WTC11 (cell line): ENCODE measurements around the gene NLRC5. TPM values are rescaled to one million over a fixed set of nuclear protein-coding genes. Genes with fewer than 3 reads are reported as not detected.

Experiments
- ATAC-seq: fragments of 200-7000 bp; cut with Tn5 transposase; 2 replicates; pipeline ENCODE4 v1.10.0; 2021; ENCODE audit warnings: mild to moderate bottlenecking, moderate library complexity
- CTCF ChIA-PET: fragments of 300-600 bp; sonication (Branson Sonifier 250); formaldehyde crosslinking; loops from one replicate; lab custom pipeline; 2021; ENCODE audit warnings: antibody characterized with exemption; lab: Charles Lee
- POLR2A ChIA-PET: fragments of 350-600 bp; sonication (Branson Sonifier 250); formaldehyde crosslinking; loops from one replicate; lab custom pipeline; 2021; ENCODE audit warnings: antibody characterized with exemption; lab: Charles Lee
- DNase-seq: peaks from one replicate; pipeline ENCODE4 v3.0.0; 2021; ENCODE audit warnings: low spot score
- H3K27ac Mint-ChIP-seq: 2 replicates; pipeline ENCODE4 v1.8.0; 2021; ENCODE audit warnings: mixed read lengths
- H3K27me3 Mint-ChIP-seq: 2 replicates; pipeline ENCODE4 v1.8.0; 2021; ENCODE audit warnings: low read depth, mild to moderate bottlenecking, moderate library complexity, mixed read lengths
- H3K36me3 Mint-ChIP-seq: 2 replicates; pipeline ENCODE4 v1.8.0; 2021; ENCODE audit warnings: mixed read lengths
- H3K4me1 Mint-ChIP-seq: 2 replicates; pipeline ENCODE4 v1.8.0; 2022; ENCODE audit warnings: mixed read lengths
- H3K4me3 Mint-ChIP-seq: 2 replicates; pipeline ENCODE4 v1.8.0; 2021; ENCODE audit warnings: mild to moderate bottlenecking, moderate library complexity, mixed read lengths
- H3K9me3 Mint-ChIP-seq: 2 replicates; pipeline ENCODE4 v1.8.0; 2021; ENCODE audit warnings: mixed read lengths
- ATF2 ChIP-seq: sonication (generic); formaldehyde crosslinking; IDR thresholded peaks from 2 replicates; pipeline ENCODE4 v1.8.1; 2022; ENCODE audit warnings: low read depth, missing genetic modification reagents, borderline replicate concordance
- FOXP4 ChIP-seq: sonication (generic); formaldehyde crosslinking; IDR thresholded peaks from 2 replicates; pipeline ENCODE4 v1.8.0; 2022; ENCODE audit warnings: mild to moderate bottlenecking, missing genetic modification reagents
- JAZF1 ChIP-seq: fragments of 250-450 bp; sonication (Bioruptor Pico); IDR thresholded peaks from 2 replicates; pipeline ENCODE4 v1.9.0; 2021; ENCODE audit warnings: moderate library complexity, mild to moderate bottlenecking, inconsistent platforms
- JUN ChIP-seq: sonication (generic); formaldehyde crosslinking; IDR thresholded peaks from 2 replicates; pipeline ENCODE4 v1.8.0; 2023; ENCODE audit warnings: mild to moderate bottlenecking, missing genetic modification reagents
- NR1H2 ChIP-seq: sonication (generic); formaldehyde crosslinking; IDR thresholded peaks from 2 replicates; pipeline ENCODE4 v1.9.0; 2021; ENCODE audit warnings: mild to moderate bottlenecking, moderate library complexity, missing genetic modification reagents
- NR2C2 ChIP-seq: sonication (generic); formaldehyde crosslinking; IDR thresholded peaks from 2 replicates; pipeline ENCODE4 v1.8.0; 2022; ENCODE audit warnings: mild to moderate bottlenecking, missing genetic modification reagents
- NR3C1 ChIP-seq: sonication (generic); formaldehyde crosslinking; conservative IDR thresholded peaks from 2 replicates; pipeline ENCODE4 v1.8.1; 2023; ENCODE audit warnings: low read depth, mild to moderate bottlenecking, missing genetic modification reagents
- PRDM15 ChIP-seq: sonication (generic); formaldehyde crosslinking; IDR thresholded peaks from 2 replicates; pipeline ENCODE4 v1.8.0; 2022; ENCODE audit warnings: missing genetic modification reagents
- PRRX2 ChIP-seq: fragments of 250-450 bp; sonication (Bioruptor Pico); IDR thresholded peaks from 2 replicates; pipeline ENCODE4 v1.8.0; 2021; ENCODE audit warnings: mild to moderate bottlenecking
- RELA ChIP-seq: sonication (generic); formaldehyde crosslinking; IDR thresholded peaks from 2 replicates; pipeline ENCODE4 v1.8.1; 2022; ENCODE audit warnings: missing genetic modification reagents, mild to moderate bottlenecking, borderline replicate concordance
- SMAD4 ChIP-seq: sonication (generic); formaldehyde crosslinking; IDR thresholded peaks from 2 replicates; pipeline ENCODE4 v1.8.0; 2022; ENCODE audit warnings: mild to moderate bottlenecking, missing genetic modification reagents
- USF1 ChIP-seq: sonication (generic); formaldehyde crosslinking; IDR thresholded peaks from 2 replicates; pipeline ENCODE4 v1.8.0; 2022; ENCODE audit warnings: mild to moderate bottlenecking, missing genetic modification reagents
- ZNF138 ChIP-seq: sonication (generic); formaldehyde crosslinking; conservative IDR thresholded peaks from 2 replicates; pipeline ENCODE4 v1.8.1; 2022; ENCODE audit warnings: mild to moderate bottlenecking, moderate library complexity, missing genetic modification reagents
- ZNF671 ChIP-seq: fragments of 250-450 bp; sonication (Bioruptor Pico); IDR thresholded peaks from 2 replicates; pipeline ENCODE4 v1.8.0; 2021; ENCODE audit warnings: mild to moderate bottlenecking
- total RNA-seq: library from RNA; stranded (reverse); gene quantifications from 3 replicates; pipeline ENCODE4 v1.2.3, GENCODE V29; 2021
- TF ChIP-seq, protein P1 (sequence below): sonication (generic); formaldehyde crosslinking; IDR thresholded peaks from 2 replicates; pipeline ENCODE4 v1.8.1; 2023; ENCODE audit warnings: mild to moderate bottlenecking, missing genetic modification reagents, borderline replicate concordance
- TF ChIP-seq, protein P2 (sequence below): sonication (generic); formaldehyde crosslinking; IDR thresholded peaks from 2 replicates; pipeline ENCODE4 v1.8.0; 2023; ENCODE audit warnings: mild to moderate bottlenecking, missing genetic modification reagents
- TF ChIP-seq, protein P3 (sequence below): fragments of 250-450 bp; sonication (Bioruptor Pico); conservative IDR thresholded peaks from 2 replicates; pipeline ENCODE4 v1.9.0; 2021; ENCODE audit warnings: mild to moderate bottlenecking
- TF ChIP-seq, protein P4 (sequence below): sonication (generic); formaldehyde crosslinking; IDR thresholded peaks from 2 replicates; pipeline ENCODE4 v1.8.1; 2023; ENCODE audit warnings: mild to moderate bottlenecking, missing genetic modification reagents

NLRC5 gene
- total RNA-seq, 1 experiment from 2014 or later = 2.8 TPM

DNA sequence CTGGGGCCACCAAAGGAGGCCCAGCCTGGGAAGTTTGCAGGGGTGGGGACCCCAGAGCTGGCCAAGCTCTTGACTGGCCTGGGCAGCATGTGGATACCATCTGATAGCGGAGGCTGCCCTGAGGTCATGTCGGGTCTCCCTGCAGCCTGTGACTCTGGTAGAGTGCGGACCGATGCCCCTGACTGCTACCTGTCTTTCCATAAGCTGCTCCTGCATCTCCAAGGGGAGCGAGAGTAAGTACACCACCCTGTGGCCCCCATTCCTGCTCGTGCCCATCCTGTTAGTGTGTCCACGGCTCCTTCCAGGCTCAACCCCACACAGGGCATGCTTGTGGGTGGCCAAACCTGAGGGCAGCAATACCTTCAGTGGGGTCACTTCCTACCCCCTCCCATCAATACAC is 19.6 kb upstream of the NLRC5 start:
- H3K36me3 Mint-ChIP-seq = no peaks in the 10 kb centered on the region
- DNase-seq (no peak), ATAC-seq (no peak)
- H3K9me3 Mint-ChIP-seq = peaks cover 8% of the 10 kb centered on the region; the same call in 1 of the 2 replicates
- ChIA-PET POLR2A (no interaction called here), CTCF (interaction anchor here (1.0 kb wide), 1 partner anchor 11 kb away, joined by 3 read pairs; no protein-coding TSS in a partner anchor)
- TF ChIP-seq SMAD4 (CRISPR knock-in tag) (no peak), ATF2 (CRISPR knock-in tag) (no peak), PRDM15 (CRISPR knock-in tag) (no peak), JUN (CRISPR knock-in tag) (no peak), NR1H2 (CRISPR knock-in tag) (no peak), ZNF138 (no peak), NR2C2 (no peak), FOXP4 (CRISPR knock-in tag) (no peak), NR3C1 (CRISPR knock-in tag) (no peak), USF1 (CRISPR knock-in tag) (no peak), JAZF1 (CRISPR knock-in tag) (no peak), PRRX2 (CRISPR knock-in tag) (no peak), ZNF671 (CRISPR knock-in tag) (no peak), RELA (no peak)
- TF ChIP-seq, protein P1, sequence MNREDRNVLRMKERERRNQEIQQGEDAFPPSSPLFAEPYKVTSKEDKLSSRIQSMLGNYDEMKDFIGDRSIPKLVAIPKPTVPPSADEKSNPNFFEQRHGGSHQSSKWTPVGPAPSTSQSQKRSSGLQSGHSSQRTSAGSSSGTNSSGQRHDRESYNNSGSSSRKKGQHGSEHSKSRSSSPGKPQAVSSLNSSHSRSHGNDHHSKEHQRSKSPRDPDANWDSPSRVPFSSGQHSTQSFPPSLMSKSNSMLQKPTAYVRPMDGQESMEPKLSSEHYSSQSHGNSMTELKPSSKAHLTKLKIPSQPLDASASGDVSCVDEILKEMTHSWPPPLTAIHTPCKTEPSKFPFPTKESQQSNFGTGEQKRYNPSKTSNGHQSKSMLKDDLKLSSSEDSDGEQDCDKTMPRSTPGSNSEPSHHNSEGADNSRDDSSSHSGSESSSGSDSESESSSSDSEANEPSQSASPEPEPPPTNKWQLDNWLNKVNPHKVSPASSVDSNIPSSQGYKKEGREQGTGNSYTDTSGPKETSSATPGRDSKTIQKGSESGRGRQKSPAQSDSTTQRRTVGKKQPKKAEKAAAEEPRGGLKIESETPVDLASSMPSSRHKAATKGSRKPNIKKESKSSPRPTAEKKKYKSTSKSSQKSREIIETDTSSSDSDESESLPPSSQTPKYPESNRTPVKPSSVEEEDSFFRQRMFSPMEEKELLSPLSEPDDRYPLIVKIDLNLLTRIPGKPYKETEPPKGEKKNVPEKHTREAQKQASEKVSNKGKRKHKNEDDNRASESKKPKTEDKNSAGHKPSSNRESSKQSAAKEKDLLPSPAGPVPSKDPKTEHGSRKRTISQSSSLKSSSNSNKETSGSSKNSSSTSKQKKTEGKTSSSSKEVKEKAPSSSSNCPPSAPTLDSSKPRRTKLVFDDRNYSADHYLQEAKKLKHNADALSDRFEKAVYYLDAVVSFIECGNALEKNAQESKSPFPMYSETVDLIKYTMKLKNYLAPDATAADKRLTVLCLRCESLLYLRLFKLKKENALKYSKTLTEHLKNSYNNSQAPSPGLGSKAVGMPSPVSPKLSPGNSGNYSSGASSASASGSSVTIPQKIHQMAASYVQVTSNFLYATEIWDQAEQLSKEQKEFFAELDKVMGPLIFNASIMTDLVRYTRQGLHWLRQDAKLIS = no peak
- TF ChIP-seq, protein P2, sequence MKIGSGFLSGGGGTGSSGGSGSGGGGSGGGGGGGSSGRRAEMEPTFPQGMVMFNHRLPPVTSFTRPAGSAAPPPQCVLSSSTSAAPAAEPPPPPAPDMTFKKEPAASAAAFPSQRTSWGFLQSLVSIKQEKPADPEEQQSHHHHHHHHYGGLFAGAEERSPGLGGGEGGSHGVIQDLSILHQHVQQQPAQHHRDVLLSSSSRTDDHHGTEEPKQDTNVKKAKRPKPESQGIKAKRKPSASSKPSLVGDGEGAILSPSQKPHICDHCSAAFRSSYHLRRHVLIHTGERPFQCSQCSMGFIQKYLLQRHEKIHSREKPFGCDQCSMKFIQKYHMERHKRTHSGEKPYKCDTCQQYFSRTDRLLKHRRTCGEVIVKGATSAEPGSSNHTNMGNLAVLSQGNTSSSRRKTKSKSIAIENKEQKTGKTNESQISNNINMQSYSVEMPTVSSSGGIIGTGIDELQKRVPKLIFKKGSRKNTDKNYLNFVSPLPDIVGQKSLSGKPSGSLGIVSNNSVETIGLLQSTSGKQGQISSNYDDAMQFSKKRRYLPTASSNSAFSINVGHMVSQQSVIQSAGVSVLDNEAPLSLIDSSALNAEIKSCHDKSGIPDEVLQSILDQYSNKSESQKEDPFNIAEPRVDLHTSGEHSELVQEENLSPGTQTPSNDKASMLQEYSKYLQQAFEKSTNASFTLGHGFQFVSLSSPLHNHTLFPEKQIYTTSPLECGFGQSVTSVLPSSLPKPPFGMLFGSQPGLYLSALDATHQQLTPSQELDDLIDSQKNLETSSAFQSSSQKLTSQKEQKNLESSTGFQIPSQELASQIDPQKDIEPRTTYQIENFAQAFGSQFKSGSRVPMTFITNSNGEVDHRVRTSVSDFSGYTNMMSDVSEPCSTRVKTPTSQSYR (CRISPR knock-in tag) = no peak
- TF ChIP-seq, protein P3, sequence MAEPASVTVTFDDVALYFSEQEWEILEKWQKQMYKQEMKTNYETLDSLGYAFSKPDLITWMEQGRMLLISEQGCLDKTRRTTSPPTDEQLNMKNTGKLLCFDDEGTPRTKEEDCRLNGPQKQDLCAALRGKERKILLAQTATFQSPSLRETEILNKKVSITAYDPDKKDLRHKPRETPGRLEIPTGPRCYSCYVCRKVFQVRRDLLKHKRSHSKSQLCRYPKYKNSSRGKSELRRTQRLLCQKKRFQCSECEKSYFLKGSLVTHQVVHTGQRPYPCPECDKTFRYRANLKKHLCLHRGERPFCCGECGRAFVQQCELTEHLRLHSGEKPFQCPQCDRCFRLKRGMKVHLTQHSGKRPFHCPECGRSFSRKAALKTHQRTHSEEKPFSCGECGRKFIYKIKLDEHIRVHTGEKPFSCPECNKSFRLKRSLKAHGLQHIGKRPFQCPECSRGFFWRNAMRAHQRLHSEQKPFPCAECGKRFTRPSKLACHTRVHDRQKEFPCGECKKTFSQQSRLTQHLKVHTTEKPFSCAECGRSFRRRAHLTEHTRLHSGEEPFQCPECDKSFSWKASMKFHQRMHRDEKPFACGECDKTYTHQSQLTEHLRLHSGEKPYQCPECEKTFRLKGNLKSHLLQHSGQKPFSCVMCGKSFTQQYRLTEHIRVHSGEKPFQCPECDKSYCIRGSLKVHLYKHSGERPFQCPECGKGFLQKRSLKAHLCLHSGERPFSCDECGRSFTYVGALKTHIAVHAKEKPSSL = no peak
- TF ChIP-seq, protein P4, sequence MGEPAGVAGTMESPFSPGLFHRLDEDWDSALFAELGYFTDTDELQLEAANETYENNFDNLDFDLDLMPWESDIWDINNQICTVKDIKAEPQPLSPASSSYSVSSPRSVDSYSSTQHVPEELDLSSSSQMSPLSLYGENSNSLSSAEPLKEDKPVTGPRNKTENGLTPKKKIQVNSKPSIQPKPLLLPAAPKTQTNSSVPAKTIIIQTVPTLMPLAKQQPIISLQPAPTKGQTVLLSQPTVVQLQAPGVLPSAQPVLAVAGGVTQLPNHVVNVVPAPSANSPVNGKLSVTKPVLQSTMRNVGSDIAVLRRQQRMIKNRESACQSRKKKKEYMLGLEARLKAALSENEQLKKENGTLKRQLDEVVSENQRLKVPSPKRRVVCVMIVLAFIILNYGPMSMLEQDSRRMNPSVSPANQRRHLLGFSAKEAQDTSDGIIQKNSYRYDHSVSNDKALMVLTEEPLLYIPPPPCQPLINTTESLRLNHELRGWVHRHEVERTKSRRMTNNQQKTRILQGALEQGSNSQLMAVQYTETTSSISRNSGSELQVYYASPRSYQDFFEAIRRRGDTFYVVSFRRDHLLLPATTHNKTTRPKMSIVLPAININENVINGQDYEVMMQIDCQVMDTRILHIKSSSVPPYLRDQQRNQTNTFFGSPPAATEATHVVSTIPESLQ (CRISPR knock-in tag) = no peak
- H3K27me3 Mint-ChIP-seq = no peaks in the 10 kb centered on the region
- H3K4me1 Mint-ChIP-seq = 0 out of 2 replicates have a peak, but pooled peaks cover 4% of the 10 kb centered on the region
- H3K4me3 Mint-ChIP-seq = no peak overlapping the region
- H3K27ac Mint-ChIP-seq = no peak overlapping the region
